Measurements from ENCODE around the gene UTP4. TPM values are rescaled to one million over a fixed set of nuclear protein-coding genes. Genes with fewer than 3 reads are reported as not detected.

UTP4 gene
- total RNA-seq, 1 donor from 2014 or later: 18.3 TPM

- Histone ChIP-seq H3K9me3 (ENCODE audit: control insufficient read depth in 3 of 3, low read length in 3 of 3) (no peaks in the 10 kb centered on the region), H3K9ac (ENCODE audit: low read depth in 1 of 3, low read length in 3 of 3) (no peak overlapping the region), H3K27me3 (ENCODE audit: control insufficient read depth in 3 of 3, insufficient read depth in 3 of 3, low read length in 3 of 3) (no peaks in the 10 kb centered on the region), H3K4me1 (ENCODE audit: control insufficient read depth in 3 of 3, insufficient read depth in 3 of 3, low read length in 3 of 3) (peaks cover 4 to 10% (median 7%) of the 10 kb centered on the region in 3 donors), H3K36me3 (ENCODE audit: control insufficient read depth in 3 of 3, insufficient read depth in 3 of 3, low read length in 3 of 3) (no peaks in the 10 kb centered on the region), H3K27ac (ENCODE audit: low read depth, low read length) (no peak overlapping the region), H3K4me3 (ENCODE audit: low read length in 3 of 3) (no peak overlapping the region)
Measured at GRCh38 chr16:69199382-69199781, 66.9 kb downstream of the UTP4 start.

GRCh38 chr16:69201291-69201690 is 68.8 kb downstream of the UTP4 start:
- Histone ChIP-seq H3K27me3 (ENCODE audit: control insufficient read depth in 3 of 3, insufficient read depth in 3 of 3, low read length in 3 of 3) (no peaks in the 10 kb centered on the region), H3K9me3 (ENCODE audit: control insufficient read depth in 3 of 3, low read length in 3 of 3) (no peaks in the 10 kb centered on the region), H3K4me1 (ENCODE audit: control insufficient read depth in 3 of 3, insufficient read depth in 3 of 3, low read length in 3 of 3) (peaks cover 5 to 9% (median 7%) of the 10 kb centered on the region in 3 donors), H3K4me3 (ENCODE audit: low read length in 3 of 3) (no peak overlapping the region), H3K9ac (ENCODE audit: low read depth in 1 of 3, low read length in 3 of 3) (no peak overlapping the region), H3K36me3 (ENCODE audit: control insufficient read depth in 3 of 3, insufficient read depth in 3 of 3, low read length in 3 of 3) (no peaks in the 10 kb centered on the region), H3K27ac (ENCODE audit: low read depth, low read length) (no peak overlapping the region)

- no peak overlapping the region for H3K27ac ChIP-seq (ENCODE audit: low read depth, low read length)
- no peaks in the 10 kb centered on the region for H3K36me3 ChIP-seq (ENCODE audit: control insufficient read depth in 3 of 3, insufficient read depth in 3 of 3, low read length in 3 of 3)
- H3K9me3 ChIP-seq (ENCODE audit: control insufficient read depth in 3 of 3, low read length in 3 of 3): no peaks in the 10 kb centered on the region
- H3K4me1 ChIP-seq (ENCODE audit: control insufficient read depth in 3 of 3, insufficient read depth in 3 of 3, low read length in 3 of 3): peaks cover 5 to 9% (median 7%) of the 10 kb centered on the region in 3 donors
- no peaks in the 10 kb centered on the region for H3K27me3 ChIP-seq (ENCODE audit: control insufficient read depth in 3 of 3, insufficient read depth in 3 of 3, low read length in 3 of 3)
- no peak overlapping the region for H3K9ac ChIP-seq (ENCODE audit: low read depth in 1 of 3, low read length in 3 of 3)
- no peak overlapping the region for H3K4me3 ChIP-seq (ENCODE audit: low read length in 3 of 3)
Measured at GRCh38 chr16:69201787-69202186, 69.3 kb downstream of the UTP4 start.

DNA sequence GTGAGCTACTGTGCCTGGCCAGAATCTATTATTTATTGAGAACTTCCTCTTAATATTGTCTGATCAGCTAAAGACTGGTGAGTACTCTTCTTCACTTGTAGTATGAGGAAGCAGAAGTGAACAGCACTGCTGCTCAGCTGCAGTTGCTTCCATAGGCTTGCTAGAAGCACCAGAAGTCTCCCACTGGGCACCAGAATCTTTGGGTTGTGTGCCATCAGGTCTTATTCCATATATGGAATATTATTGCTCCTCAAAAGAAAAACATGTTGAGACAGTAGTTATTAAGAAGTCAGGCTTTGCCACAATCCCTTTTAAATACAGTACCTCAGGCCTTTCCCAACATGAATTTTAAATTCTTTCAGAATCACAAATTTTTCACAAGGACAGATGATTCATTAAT is 71.7 kb downstream of the UTP4 start:
- H3K9me3 ChIP-seq (ENCODE audit: control insufficient read depth in 3 of 3, low read length in 3 of 3): no peaks in the 10 kb centered on the region
- H3K36me3 ChIP-seq (ENCODE audit: control insufficient read depth in 3 of 3, insufficient read depth in 3 of 3, low read length in 3 of 3): no peaks in the 10 kb centered on the region
- no peak overlapping the region for H3K9ac ChIP-seq (ENCODE audit: low read depth in 1 of 3, low read length in 3 of 3)
- H3K4me1 ChIP-seq (ENCODE audit: control insufficient read depth in 3 of 3, insufficient read depth in 3 of 3, low read length in 3 of 3): peaks cover 5 to 9% (median 7%) of the 10 kb centered on the region in 3 donors
- no peak overlapping the region for H3K27ac ChIP-seq (ENCODE audit: low read depth, low read length)
- no peaks in the 10 kb centered on the region for H3K27me3 ChIP-seq (ENCODE audit: control insufficient read depth in 3 of 3, insufficient read depth in 3 of 3, low read length in 3 of 3)
- no peak overlapping the region for H3K4me3 ChIP-seq (ENCODE audit: low read length in 3 of 3)

DNA sequence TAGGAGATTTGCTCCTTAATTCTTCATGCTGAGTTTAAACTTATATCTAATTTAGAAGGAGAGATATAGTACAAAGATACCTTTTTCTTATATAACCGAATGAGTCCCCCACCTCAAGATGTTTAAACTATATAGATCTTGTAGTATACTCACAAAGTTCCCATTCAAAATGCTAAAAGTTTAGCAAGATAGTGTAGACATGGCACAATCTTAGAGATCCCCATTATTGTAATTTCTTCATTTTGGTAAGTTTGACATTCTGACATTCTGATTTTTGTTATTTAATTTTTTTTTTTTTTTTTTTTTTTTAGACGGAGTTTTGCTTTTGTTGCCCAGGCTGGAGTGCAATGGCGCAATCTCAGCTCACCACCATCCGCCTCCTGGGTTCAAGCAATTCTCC is 77.3 kb downstream of the UTP4 start:
- H3K27ac ChIP-seq (ENCODE audit: low read depth, low read length): no peak overlapping the region
- H3K27me3 ChIP-seq (ENCODE audit: control insufficient read depth in 3 of 3, insufficient read depth in 3 of 3, low read length in 3 of 3): no peaks in the 10 kb centered on the region
- H3K4me3 ChIP-seq (ENCODE audit: low read length in 3 of 3): no peak overlapping the region
- H3K9ac ChIP-seq (ENCODE audit: low read depth in 1 of 3, low read length in 3 of 3): no peak overlapping the region
- H3K4me1 ChIP-seq (ENCODE audit: control insufficient read depth in 3 of 3, insufficient read depth in 3 of 3, low read length in 3 of 3): peaks cover 0 to 2% (median 1%) of the 10 kb centered on the region in 3 donors
- H3K36me3 ChIP-seq (ENCODE audit: control insufficient read depth in 3 of 3, insufficient read depth in 3 of 3, low read length in 3 of 3): no peaks in the 10 kb centered on the region
- no peaks in the 10 kb centered on the region for H3K9me3 ChIP-seq (ENCODE audit: control insufficient read depth in 3 of 3, low read length in 3 of 3)

GRCh38 chr16:69217433-69217832 is 85.0 kb downstream of the UTP4 start:
- no peaks in the 10 kb centered on the region for H3K36me3 ChIP-seq (ENCODE audit: control insufficient read depth in 3 of 3, insufficient read depth in 3 of 3, low read length in 3 of 3)
- H3K9me3 ChIP-seq (ENCODE audit: control insufficient read depth in 3 of 3, low read length in 3 of 3): no peaks in the 10 kb centered on the region
- H3K9ac ChIP-seq (ENCODE audit: low read depth in 1 of 3, low read length in 3 of 3): no peak overlapping the region
- no peak overlapping the region for H3K4me3 ChIP-seq (ENCODE audit: low read length in 3 of 3)
- no peak overlapping the region for H3K27ac ChIP-seq (ENCODE audit: low read depth, low read length)
- H3K4me1 ChIP-seq (ENCODE audit: control insufficient read depth in 3 of 3, insufficient read depth in 3 of 3, low read length in 3 of 3): peaks cover 0 to 4% (median 0%) of the 10 kb centered on the region in 3 donors
- no peaks in the 10 kb centered on the region for H3K27me3 ChIP-seq (ENCODE audit: control insufficient read depth in 3 of 3, insufficient read depth in 3 of 3, low read length in 3 of 3)

Small RNA genes within 50 kb of the gene (small RNA-seq; reads per million reads assigned to genes)
- gene RF00019 (not detected), gene RNU6-22P (not detected)

Other genes starting within 250 kb of the UTP4 start
- under 0.01 TPM for gene HAS3, start 27.0 kb upstream of the UTP4 start, total RNA-seq
- 32.4 TPM for gene CHTF8, start 61 bp upstream of the UTP4 start, total RNA-seq
- 24.5 TPM for gene SNTB2, start 54.5 kb downstream of the UTP4 start, total RNA-seq
- 25.6 TPM for gene VPS4A, start 178.7 kb downstream of the UTP4 start, total RNA-seq
- 6.8 TPM for gene PDF, start 197.9 kb downstream of the UTP4 start, total RNA-seq
- 36.0 TPM for gene COG8, start 206.9 kb downstream of the UTP4 start, total RNA-seq
- 21.9 TPM for gene NIP7, start 207.1 kb downstream of the UTP4 start, total RNA-seq
- gene TMED6, start 219.1 kb downstream of the UTP4 start, total RNA-seq: not detected